ENCODE data around the gene TSPAN6.

Gene TSPAN6, protein sequence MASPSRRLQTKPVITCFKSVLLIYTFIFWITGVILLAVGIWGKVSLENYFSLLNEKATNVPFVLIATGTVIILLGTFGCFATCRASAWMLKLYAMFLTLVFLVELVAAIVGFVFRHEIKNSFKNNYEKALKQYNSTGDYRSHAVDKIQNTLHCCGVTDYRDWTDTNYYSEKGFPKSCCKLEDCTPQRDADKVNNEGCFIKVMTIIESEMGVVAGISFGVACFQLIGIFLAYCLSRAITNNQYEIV

DNA sequence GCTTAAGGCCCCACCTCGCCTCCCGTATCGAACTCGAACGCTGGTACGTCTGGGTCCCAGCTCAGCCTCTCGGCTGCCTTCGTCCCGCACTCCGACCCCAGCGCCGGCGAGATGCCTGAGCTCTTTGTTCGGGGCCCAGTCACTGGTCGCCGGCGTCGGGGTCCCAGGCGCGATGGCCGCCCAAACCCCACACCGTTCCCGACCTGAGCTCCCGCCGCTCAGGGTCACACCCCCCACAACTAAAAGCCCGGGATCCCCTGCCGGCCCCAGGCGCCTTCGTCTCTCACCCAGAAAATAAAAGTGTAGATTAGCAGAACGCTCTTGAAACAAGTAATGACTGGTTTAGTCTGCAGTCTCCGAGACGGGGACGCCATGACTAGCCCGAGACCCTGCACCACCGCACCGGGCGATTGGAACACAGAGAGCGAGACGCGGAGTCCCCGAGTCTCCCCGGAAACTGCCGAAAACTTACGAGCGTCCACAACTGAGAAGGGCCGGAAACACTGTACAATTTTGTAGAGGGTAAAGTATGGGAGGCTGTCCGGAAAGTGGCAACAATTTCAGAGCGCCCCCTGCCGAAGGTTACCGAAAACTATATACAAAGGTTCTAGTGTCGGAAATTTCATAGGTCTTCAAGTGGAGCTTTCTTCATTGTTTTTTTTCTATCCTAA, at the start of gene TSPAN6:
TSPAN6 (minus strand) TSS at position 486 of the 671 bp plus-strand sequence; CDS start at position 374, 112 bp downstream.
- DNase-seq (ENCODE audit: low spot score): peak; percentile 51

DNA sequence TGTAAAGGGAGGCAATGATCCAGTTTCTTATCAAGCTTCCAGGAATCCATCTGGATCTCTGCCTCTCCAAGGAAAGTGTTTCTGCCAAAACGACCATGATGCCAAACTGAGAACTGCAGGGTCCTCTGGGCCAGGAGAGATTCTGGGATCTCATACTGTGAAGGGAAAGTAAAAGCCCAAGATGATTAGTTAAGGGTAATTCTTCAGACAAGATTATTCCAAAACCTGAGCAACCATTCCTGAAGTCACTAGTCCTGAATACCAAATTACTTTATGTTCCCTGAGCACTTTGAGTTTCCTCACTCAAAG, 49.3 kb upstream of the TSPAN6 start:
- DNase-seq (ENCODE audit: low spot score): no peak

DNA sequence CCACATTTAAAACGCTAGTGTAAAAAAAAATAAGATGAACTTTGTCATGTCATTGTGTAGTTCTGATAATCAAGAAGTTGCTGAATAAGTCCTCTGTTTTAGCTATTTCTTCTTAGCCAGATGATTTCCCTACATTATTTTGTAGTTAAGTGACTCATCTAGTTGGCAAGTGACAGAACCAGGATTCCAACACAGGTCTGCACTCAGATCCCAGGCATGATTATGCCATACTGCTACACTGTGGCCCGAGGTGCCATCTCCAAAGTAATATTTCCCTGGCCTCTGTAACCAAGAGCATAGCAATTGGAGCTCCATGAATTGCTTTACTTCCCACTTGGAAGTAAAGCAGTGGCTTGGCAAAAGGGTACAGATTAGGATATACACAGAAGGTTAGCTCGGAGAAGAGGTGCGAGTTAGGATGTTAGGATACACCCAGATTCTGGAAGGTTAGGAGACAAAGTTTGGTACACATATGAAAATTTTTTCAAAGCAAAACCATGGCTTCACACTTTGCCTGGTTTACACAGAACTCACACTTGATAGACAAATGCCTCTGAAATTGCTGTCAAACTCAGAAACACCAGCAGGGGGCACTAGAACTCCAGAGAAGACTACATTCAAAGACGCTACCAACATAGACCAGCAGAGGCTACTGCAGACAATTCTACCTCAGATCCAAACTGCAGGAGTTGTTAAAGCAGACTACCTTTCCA, 48.8 kb upstream of the TSPAN6 start:
- DNase-seq (ENCODE audit: low spot score): peak; percentile 73

DNA sequence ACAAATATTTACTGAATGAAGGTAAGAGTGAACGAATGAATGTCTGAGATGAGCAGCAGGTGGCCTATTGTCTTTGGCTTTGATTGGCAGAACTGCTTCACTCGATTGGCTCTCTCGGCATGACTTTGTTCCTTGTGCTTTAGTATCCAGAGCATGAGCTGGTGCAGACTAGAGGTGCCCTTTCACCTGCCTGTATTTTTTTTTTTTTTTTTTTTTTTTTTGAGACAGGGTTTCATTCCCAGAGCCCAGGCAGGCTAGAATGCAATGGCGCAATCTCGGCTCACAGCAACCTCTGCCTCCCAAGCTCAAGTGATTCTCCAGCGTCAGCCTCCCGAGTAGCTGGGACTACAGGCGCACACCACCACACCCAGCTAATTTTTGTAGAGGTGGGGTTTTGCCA, 46.3 kb upstream of the TSPAN6 start:
- DNase-seq (ENCODE audit: low spot score): no peak

DNA sequence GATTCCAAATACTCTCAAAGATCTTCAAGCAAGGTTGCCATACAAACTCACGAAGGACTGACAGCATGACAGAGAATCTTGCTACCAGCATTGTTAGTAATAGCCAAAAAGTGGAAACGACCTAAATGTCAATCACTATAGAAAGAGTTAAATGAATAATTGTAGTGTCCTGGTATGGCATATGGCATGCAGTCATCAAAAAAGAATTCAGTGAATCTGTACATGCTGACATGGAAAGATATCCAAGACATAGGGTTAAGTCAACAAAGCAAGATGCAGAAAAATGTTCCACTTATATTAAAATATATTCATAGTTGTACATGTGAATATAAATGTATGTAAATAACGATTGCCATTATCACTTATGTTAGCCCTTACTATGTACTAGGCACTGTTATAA, 45.0 kb upstream of the TSPAN6 start:
- DNase-seq (ENCODE audit: low spot score): no peak

DNA sequence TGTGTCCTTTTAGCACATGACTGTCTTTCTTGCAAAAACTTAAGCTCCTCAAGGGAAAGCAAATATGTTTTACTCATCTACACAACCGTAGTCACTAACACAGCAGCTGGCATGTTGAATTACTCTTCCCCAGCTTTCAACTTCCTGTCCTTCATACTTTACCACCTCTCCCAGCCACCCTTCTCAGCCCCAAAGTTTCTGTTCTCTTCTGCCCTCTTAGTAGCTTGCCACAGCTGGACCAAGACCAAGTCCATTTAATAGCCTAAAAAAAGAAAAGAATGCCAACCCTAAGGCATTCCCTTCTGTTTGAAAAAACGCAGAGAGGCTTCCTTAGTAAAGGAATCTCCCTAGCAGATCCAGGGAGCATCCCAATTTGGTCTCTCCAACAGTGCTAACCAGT, 44.1 kb upstream of the TSPAN6 start:
- no peak for DNase-seq (ENCODE audit: low spot score)

DNA sequence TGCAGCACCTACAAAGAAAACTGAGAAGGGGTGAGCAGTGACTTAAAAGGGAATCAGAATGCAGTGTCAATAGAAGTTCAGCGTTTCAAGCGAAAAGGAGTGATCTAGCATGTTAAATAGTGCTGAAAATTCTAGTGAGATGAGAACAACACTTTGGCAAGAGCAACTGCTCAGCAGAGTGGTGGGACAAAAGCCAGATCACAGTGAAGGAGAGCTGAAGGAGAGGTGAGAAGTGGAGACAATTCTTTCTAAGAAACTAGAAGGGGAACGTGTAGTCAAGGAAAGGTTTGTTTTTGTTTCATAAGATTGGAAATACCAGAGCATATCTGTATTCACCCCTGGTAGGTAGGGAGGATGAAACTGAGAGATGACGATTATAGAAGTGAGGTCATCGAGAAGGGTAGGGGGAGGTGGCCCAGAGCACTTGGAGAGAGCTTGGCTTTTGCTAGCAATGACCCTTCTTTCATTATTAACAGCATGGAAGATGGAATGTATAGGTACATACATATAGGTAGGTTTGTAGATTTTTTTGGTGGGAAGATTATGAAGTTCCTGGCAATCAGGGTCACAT, 41.1 kb upstream of the TSPAN6 start:
- no peak for DNase-seq (ENCODE audit: low spot score)

DNA sequence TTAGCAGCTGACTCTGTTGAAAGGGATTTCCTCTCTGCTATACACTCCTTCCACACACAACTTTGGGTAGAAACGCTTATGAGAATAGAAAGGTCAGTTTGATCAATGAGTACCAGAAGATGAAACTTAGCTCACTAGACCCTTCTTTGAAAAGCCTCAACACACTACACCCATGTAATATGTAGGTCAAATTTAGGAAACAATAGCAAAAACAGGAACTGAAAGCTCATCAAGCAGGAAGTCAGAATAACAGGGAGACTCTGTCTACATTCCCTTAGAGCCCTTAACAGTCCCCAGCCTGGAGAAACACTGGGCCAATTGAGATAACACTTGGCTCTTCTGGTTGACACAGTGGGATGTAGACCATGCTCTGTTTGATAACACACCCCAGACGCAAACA, 38.1 kb upstream of the TSPAN6 start:
- DNase-seq (ENCODE audit: low spot score): no peak

DNA sequence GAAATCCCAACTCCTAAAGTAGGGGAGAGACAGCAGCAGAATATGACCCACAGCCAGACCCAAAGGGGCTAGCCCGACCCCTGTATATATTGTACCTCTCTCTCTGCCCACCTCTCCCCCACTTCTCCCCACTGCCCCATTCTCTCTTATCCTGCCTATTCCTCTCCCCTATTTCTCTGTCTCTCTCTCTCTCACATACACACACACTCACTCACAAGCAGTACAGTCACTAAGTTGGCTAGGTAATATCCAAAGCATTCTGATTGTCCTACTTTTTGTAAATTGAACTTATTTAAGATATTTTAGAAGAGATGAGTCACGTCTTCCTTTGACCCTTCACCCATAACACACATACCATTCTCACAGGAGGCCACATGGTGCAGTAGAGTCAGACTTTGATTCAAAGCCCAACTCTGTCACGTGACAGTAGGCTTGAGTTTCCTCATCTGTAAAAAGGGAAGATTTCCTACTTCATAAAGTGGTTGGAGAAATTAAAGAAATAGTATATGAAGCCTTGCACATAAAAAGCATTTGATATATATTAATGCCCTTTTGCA, 36.9 kb upstream of the TSPAN6 start:
- DNase-seq (ENCODE audit: low spot score): no peak

DNA sequence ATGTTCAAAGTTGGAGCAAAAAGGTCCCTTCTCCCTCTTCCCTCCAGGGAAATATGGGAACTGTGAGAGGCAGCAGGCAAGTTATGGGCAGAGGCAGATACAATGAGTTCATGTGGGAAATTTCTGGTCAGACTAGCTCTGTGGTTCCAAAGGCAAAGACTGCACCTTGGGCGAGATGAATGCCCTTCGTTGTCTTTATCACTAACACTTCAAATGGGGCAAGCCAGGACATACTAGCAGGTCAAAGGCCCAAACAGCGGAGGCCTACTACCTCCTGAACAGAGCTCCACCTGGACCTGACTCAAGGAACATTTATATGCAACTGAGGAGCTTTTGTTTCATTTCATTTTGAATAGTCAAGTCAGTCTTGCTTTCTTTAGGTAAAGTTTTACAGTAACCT, 36.4 kb upstream of the TSPAN6 start:
- DNase-seq (ENCODE audit: low spot score): no peak

DNA sequence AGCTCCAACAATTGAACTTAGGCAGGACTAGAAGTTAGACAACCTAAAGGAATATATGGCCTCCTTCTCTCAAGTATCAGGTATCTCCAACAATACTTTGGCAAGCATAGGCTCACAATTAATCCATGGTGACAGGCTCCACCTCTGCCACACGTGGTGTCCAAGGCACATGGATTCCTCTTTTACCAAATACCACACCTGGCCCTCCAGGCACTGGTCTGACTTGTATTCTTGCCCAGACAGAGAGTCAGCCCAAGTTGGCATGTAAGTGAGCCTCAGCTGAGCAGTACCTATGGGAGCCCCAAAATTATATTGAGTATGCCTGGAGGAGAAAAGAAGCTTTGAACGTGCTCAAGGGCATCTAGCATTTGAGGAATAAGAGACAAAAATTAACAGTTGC, 27.0 kb upstream of the TSPAN6 start:
- no peak for DNase-seq (ENCODE audit: low spot score)

DNA sequence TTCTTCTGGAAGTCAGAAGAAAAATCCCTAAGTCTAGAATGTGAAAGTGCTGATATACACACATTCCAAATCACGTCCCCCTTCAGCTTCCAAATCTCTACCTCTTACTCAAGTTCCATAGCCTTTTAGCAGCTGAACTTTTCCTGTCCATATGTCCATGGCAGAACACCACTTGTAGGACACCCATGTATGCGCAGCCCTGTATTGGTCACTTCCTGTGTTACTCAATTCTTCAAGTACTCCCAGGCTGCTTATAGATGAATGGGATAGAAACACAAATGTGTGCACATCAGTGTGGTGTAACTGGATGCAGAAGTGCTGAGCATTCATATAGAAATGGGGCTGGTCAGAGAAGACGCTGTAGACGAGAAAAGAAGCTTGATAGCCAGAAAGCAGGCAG, 26.2 kb upstream of the TSPAN6 start:
- no peak for DNase-seq (ENCODE audit: low spot score)

DNA sequence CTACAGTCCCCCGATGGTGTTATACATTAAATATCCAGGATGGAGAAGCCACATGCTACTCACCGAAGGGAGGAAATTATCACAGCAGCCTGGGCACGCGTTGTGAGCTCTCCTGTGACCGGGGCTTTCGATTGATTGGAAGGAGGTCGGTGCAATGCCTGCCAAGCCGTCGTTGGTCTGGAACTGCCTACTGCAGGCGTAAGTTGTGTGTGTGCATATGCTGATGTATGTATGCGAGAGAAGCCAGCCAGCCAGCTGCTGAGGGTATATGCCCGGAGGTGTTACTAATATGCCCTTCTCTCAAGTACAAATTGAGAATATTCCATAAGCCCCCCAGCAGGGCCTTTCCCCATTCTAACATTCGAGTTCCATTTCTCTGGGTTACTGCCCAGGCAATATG, 25.6 kb upstream of the TSPAN6 start:
- no peak for DNase-seq (ENCODE audit: low spot score)

DNA sequence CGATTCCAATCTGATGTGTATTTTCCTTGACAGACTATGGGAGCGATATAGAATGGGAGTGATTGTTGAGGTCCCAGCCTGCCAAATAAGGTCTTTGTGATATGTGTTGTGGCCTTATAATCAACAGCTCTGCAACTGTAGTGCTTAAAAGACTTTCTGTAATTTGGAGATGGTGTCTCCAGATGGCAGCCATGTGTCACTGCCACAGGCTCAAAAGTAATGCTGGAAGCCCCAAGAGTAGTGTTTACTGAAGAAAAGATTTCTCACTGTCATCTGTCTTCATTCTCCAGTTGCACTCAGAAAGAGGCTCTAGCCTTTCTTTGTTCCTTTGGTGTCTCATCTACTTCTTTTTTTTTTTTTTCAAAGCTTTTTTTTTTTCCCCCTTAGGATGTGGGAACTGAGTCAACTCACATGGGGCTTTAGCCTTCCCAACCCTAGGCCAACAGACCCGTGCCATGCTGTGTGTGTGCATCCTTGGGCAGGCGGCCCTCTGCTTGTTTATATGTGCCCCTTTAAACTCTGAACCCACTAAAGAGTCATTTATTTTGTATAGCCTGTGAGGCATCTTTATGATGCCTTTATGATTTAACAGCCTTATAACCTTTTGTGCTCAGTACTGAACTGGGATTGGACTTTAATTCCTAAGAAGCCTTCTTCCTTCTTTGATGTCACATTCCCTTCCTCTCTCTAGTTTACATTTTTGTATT, 23.0 kb upstream of the TSPAN6 start:
- DNase-seq (ENCODE audit: low spot score): no peak

DNA sequence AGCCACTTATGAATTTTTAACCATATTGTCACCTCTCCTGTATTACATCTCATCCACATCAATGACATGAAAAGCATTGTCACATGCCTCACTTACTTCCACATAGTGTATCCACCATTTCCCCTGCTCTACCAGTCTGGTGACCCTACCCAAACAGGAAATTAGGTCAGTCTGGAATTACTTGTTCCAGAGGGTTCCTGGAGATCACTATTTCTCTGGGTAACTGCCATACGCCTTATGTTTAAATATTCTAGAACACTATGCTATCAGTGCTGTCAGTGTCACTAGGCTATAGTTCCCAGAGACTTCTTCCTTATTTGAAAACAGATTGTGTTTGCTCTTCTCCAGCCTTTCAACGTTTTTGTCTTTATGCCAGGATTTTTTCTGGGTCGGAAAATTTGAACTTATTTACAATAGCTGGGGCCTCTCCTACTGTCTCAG, 22.4 kb upstream of the TSPAN6 start:
- no peak for DNase-seq (ENCODE audit: low spot score)

DNA sequence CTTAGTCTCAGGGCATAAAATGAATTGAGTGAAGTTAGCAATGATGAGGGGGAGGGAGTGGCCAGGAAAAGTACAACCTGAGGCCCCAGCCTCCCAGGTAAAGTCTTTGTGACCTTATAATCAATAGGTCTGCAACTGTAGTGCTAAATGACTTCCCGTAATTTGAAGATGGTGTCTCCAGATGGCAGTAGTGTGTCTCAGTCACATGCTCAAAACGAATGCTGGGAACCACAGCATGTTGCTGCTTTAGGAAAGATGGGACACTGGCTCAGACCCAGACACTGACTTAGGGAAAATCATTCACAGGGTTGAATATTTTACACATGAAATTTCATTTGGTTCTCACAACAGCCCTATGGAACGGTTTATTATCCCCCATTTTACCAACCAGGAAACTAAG, 17.7 kb upstream of the TSPAN6 start:
- DNase-seq (ENCODE audit: low spot score): no peak

DNA sequence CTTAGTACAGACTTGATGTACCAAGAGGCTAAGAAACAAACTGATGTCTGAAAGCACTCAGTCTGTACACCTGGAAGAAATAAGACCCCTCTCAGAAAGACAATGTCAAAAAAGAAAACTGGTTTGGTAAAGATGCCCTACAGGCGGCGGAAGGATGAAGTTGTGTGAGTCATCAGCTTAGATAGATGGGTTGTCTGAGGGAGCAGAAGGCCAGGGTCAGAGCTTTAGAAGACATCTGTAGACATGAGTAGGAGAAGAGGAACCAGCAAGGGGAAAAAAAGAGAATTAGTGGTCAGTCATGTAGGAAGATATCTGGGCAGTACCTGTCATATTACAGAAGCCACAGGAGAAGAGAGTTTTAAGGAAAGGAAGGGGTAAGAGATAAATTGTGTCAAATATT, 15.7 kb upstream of the TSPAN6 start:
- no peak for DNase-seq (ENCODE audit: low spot score)

DNA sequence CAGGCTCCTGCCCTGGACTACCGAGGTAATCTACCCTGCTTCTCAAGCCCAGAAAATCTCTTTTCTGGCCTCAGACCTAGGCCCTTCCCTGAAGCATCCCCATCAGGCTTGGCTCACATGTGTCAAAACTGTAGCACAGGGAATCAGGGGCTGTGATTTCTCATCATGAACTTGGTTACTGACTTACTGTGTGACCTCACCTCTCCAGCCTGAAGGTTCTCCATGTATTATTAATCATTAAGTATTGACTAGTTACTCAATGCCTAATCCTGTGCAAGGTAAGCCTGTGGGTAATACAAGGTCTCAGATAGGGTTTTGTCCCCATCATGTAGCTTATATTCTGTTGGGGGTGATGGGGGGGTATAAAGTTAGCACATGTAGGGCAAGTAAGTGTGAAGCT, 14.2 kb upstream of the TSPAN6 start:
- no peak for DNase-seq (ENCODE audit: low spot score)

DNA sequence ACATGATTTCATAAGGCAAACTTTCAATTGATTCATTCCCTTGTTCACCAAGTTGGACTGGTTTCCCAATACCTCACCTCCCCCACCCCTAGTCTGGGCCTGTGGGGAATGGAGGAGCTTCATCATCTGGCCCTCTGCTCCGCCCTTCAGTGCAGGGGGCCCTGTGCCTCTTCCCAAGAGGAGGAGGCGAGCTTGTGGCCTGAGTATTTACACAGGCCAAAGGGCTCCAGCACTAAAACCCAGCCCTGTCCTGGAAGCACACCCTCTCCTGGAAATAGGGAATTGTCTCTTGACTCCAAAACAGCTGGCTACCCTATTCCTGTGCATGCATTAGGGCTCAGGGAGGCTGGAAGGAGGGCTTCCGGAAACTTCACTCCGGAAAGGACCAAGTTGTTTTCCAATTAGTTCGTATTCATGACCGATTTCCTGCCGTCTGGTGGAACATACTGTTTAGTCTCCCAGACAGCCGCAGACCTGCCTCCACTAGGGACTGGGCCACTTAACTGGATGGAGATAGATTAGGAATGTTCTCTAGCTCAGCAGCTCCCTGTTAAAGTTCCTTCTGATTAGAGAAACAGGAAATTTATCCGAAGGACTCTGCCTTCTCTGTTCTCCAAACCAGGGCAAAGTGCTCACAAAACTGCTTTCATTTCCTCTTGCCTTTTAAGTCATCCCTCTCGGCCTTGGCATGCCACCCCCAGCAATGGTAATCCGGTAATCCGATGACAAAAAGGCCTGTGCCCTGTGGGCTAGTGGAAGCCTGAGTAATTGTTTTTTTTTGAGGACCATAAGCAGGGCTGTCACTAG, 13.1 kb upstream of the TSPAN6 start:
- peak; percentile 30 for DNase-seq (ENCODE audit: low spot score)

DNA sequence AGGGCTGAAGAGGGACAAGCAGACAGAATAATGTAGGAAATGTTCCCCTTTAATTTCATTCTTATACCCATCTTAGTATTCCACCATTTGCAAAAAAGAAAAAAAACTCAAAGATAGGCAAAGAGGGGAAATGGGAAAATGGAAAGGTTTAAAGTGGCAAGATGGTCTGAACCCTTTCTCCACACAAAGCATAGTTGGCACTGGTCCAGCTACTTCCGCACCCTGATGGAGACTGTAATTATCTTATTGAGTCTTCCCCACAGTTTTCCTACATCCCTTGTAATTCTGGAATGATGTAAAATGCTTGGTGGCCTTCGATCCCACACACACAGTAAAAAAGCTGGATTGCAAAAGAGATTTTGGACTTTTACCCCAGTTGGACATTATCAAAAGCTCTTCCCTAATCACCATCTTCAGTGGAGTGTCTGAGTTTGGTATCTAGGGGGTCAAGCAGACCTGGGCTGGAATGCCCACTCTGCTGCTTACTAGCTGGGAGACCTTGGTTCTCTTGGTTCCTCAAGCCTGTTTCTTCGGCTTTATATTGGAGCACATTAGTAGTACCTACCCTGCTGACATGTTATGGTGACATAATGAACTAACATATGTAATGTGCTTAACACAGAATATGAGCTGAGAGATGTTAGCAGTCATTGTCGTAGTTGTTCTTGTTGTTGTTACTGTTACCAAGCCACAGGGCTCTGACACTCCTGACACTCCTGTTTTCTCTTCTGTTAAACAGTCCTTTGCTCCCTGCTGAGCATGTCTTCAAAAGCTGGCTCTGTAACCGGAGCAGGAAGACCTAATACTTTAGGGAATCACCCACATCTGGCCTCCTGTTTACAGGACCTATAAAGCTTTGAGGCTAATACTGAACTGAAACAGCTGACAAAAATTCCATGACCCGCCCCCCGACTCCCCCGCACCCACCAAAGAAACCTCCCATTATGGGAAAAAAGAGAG, 12.1 kb upstream of the TSPAN6 start:
- no peak for DNase-seq (ENCODE audit: low spot score)

Measured in pons (tissue), 1 donor.